ENCODE measurements around the gene ZNF672.

DNA sequence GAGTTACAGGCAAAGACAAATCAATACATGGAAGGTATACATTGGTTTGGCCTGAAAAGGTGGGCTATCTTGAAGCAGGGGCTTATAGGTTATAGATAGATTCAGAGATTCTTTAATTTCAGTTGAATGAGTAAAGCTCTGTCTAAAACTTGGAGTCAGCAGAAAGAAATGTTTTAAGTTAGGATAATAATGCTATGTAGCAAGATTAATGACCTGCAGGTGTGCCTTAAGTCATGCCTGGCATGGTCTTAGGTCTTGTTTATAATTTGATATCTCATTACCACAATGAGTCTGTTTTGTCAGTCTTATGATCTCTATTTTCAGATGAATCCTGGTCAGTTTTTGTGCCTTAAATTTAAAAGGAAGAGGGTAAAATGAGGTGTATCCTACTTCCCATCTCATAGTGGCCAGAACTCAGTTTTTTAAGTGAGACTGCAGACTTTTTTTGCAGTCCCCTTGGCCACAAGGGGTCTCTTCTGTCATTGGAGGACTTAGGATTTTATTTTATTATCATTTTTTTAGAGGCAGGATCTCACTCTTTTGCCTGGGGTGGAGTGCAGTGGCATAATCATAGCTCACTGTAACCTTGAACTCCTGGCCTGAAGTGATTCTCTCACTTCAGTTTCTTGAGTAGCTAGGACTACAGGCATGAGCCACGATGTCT, 46.7 kb downstream of the ZNF672 start:
- TF ChIP-seq CBX5 (CRISPR knock-in tag; IDR thresholded peaks at IDR 0.05; ENCODE audit: borderline replicate concordance) (no peak), ZNF768 (CRISPR knock-in tag; IDR thresholded peaks at IDR 0.05) (no peak), SRF (IDR thresholded peaks at IDR 0.05; ENCODE audit: low read depth, low read length) (no peak)
- TF ChIP-seq, protein P1, sequence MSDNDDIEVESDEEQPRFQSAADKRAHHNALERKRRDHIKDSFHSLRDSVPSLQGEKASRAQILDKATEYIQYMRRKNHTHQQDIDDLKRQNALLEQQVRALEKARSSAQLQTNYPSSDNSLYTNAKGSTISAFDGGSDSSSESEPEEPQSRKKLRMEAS (IDR thresholded peaks at IDR 0.05) = no peak
- TF ChIP-seq, protein P2, sequence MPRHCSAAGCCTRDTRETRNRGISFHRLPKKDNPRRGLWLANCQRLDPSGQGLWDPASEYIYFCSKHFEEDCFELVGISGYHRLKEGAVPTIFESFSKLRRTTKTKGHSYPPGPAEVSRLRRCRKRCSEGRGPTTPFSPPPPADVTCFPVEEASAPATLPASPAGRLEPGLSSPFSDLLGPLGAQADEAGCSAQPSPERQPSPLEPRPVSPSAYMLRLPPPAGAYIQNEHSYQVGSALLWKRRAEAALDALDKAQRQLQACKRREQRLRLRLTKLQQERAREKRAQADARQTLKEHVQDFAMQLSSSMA (CRISPR knock-in tag; IDR thresholded peaks at IDR 0.05) = no peak
- TF ChIP-seq, protein P3, sequence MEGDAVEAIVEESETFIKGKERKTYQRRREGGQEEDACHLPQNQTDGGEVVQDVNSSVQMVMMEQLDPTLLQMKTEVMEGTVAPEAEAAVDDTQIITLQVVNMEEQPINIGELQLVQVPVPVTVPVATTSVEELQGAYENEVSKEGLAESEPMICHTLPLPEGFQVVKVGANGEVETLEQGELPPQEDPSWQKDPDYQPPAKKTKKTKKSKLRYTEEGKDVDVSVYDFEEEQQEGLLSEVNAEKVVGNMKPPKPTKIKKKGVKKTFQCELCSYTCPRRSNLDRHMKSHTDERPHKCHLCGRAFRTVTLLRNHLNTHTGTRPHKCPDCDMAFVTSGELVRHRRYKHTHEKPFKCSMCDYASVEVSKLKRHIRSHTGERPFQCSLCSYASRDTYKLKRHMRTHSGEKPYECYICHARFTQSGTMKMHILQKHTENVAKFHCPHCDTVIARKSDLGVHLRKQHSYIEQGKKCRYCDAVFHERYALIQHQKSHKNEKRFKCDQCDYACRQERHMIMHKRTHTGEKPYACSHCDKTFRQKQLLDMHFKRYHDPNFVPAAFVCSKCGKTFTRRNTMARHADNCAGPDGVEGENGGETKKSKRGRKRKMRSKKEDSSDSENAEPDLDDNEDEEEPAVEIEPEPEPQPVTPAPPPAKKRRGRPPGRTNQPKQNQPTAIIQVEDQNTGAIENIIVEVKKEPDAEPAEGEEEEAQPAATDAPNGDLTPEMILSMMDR (CRISPR knock-in tag; IDR thresholded peaks at IDR 0.05) = no peak
- TF ChIP-seq, protein P4, sequence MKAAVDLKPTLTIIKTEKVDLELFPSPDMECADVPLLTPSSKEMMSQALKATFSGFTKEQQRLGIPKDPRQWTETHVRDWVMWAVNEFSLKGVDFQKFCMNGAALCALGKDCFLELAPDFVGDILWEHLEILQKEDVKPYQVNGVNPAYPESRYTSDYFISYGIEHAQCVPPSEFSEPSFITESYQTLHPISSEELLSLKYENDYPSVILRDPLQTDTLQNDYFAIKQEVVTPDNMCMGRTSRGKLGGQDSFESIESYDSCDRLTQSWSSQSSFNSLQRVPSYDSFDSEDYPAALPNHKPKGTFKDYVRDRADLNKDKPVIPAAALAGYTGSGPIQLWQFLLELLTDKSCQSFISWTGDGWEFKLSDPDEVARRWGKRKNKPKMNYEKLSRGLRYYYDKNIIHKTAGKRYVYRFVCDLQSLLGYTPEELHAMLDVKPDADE (CRISPR knock-in tag; IDR thresholded peaks at IDR 0.05) = no peak

Measured in HepG2 (cell line).